Ovary (tissue), 9 donors: ENCODE results near the gene DMRT2. TPM values are rescaled to one million over a fixed set of nuclear protein-coding genes. Genes with fewer than 3 reads are reported as not detected.

Experiments used
- DNase-seq, 5 donors: peaks; one replicate each; pipeline ENCODE4 v3.0.0-alpha.2; 2019 to 2020
- H3K27ac ChIP-seq, 2 donors: fragments of 200-600 bp; one replicate each; pipeline versions ENCODE4 v1.5.1 to v1.8.0; 2019 to 2022
- H3K27me3 ChIP-seq: fragments of 200-600 bp; one replicate; pipeline ENCODE4 v1.8.0; 2022
- H3K36me3 ChIP-seq: fragments of 200-600 bp; sonication (generic); one replicate; pipeline ENCODE4 v1.5.1; 2019
- H3K4me1 ChIP-seq: one replicate; pipeline ENCODE4 v1.8.1; 2013; ENCODE audit warnings: mild to moderate bottlenecking, moderate library complexity; ENCODE audit not compliant: insufficient read depth
- H3K4me3 ChIP-seq: fragments of 200-600 bp; sonication (generic); one replicate; pipeline ENCODE4 v1.5.1; 2017
- H3K9me3 ChIP-seq, 2 donors: fragments of 200-600 bp in 1 of 2; sonication (generic) in 1 of 2; one replicate each; pipeline versions ENCODE4 v1.5.1 to v1.8.1; 2013 to 2019; ENCODE audit warnings: mild to moderate bottlenecking in 1 of 2, moderate library complexity in 1 of 2
- CTCF ChIP-seq, 3 donors: fragments of 450-650 bp in 2 of 3; fragments of 200-600 bp in 1 of 3; IDR thresholded peaks; one replicate each; pipeline versions ENCODE4 v1.5.1 to v1.8.0; 2016 to 2022; ENCODE audit warnings: antibody characterized with exemption in 3 of 3, mild to moderate bottlenecking in 1 of 3
- EP300 ChIP-seq: sonication (generic); formaldehyde crosslinking; IDR thresholded peaks from one replicate; pipeline ENCODE4 v1.6.1; 2017; ENCODE audit warnings: antibody characterized with exemption
- POLR2A ChIP-seq: fragments of 450-650 bp; IDR thresholded peaks from one replicate; pipeline ENCODE4 v1.6.1; 2017; ENCODE audit warnings: antibody characterized with exemption, mild to moderate bottlenecking, moderate library complexity
- WGBS, 3 donors: extraction: QIAGEN DNeasy Blood & Tissue Kit in 1 of 3; methylation state at CpG; one replicate each; pipeline versions ENCODE4 v1.1.5 to v1.1.7; 2013 to 2017; 5-methylcytosine and 5-hydroxymethylcytosine counted together
- intact Hi-C, 4 donors: fragments of 100-400 bp; cut with DNase I; formaldehyde crosslinking; loops; one replicate each; pipeline versions ENCODE4 v1.11.0 to v1.15.1; 2022 to 2023
- polyA plus RNA-seq, 2 donors: library from polyadenylated mRNA; stranded (reverse); fragments of 200-250 nt in 1 of 2; fragments of 350-450 nt in 1 of 2; fragmentation: Illumina TruSeq in 1 of 2; extraction: RNeasy Lipid Tissue Mini Kit (QIAGEN cat#74804) in 1 of 2; gene quantifications; one replicate each; pipeline ENCODE4 v1.2.3, GENCODE V29; 2013 to 2014
- total RNA-seq, 7 donors: library from RNA; depleted of rRNA in 2 of 7; stranded (reverse); fragments of >200 nt in 2 of 7; fragmentation: NEBNext Ultra II Directional in 3 of 7; extraction: Animal tissue kit (Norgen Biotek cat#: 25700) in 3 of 7; gene quantifications; one replicate each; pipeline versions ENCODE4 v1.1.0 to v1.2.4, GENCODE V29; 2016 to 2023
- donor health status: DM: no; HTN: no; CAD: no; lungs with moderate emphysema.
- donor health status: DM: no; HTN: no; CAD: no.
- donor health status: Bipolar disorder and iron deficiency.
- donor health status: DM: yes; HTN: yes; CAD: no.
- donor health status: DM: no; HTN: no; CAD: no.
- donor health status: DM: yes; HTN: yes; CAD: no.

DMRT2 gene
- total and polyA plus RNA-seq, 9 donors, result 0.10 to 0.17 TPM; not detected in 7

- DNase-seq, result no peak
- H3K4me3 ChIP-seq, result no peak overlapping the region
- no peaks in the 10 kb centered on the region for H3K36me3 ChIP-seq
- H3K27ac ChIP-seq, result no peak overlapping the region
- no peaks in the 10 kb centered on the region for H3K9me3 ChIP-seq
- H3K27me3 ChIP-seq, result no peaks in the 10 kb centered on the region
- intact Hi-C loops, result no loop called here
- no peaks in the 10 kb centered on the region for H3K4me1 ChIP-seq
- TF ChIP-seq EP300, result no peak
- no peak for TF ChIP-seq CTCF (IDR thresholded peaks at IDR 0.05)
- TF ChIP-seq POLR2A, result no peak
Measured at GRCh38 chr9:1026219-1026618, 23.9 kb upstream of the DMRT2 start.

GRCh38 chr9:1028501-1029190 lies 21.5 kb upstream of the DMRT2 start:
- Histone ChIP-seq H3K36me3 (no peaks in the 10 kb centered on the region), H3K4me1 (no peaks in the 10 kb centered on the region), H3K9me3 (no peaks in the 10 kb centered on the region), H3K4me3 (no peak overlapping the region), H3K27ac (no peak overlapping the region), H3K27me3 (no peaks in the 10 kb centered on the region)
- 51 to 66% (median 62%) methylated on average over 8 of the region's 8 CpGs for WGBS, 3 donors
- TF ChIP-seq CTCF (IDR thresholded peaks at IDR 0.05) (no peak), POLR2A (no peak), EP300 (no peak)
- intact Hi-C loops, result no loop called here
- DNase-seq, result no peak

- 62 to 70% (median 65%) methylated on average over 14 of the region's 14 CpGs for WGBS, 3 donors
- no peaks in the 10 kb centered on the region for H3K27me3 ChIP-seq
Measured at GRCh38 chr9:1031951-1032601, 18.1 kb upstream of the DMRT2 start.

GRCh38 chr9:1034271-1034670 lies 15.9 kb upstream of the DMRT2 start:
- 4 to 27% (median 8%) methylated on average over 3 of the region's 3 CpGs for WGBS, 3 donors

More at GRCh38 chr9:1031951-1032601, 18.1 kb upstream of the DMRT2 start:
- H3K27ac ChIP-seq, result no peak overlapping the region
- no peak for TF ChIP-seq EP300
- TF ChIP-seq POLR2A, result no peak
- no peak for TF ChIP-seq CTCF (IDR thresholded peaks at IDR 0.05)
- no peak overlapping the region for H3K4me3 ChIP-seq
- H3K36me3 ChIP-seq, result no peaks in the 10 kb centered on the region
- DNase-seq, result no peak
- H3K4me1 ChIP-seq, result no peaks in the 10 kb centered on the region
- H3K9me3 ChIP-seq, result no peaks in the 10 kb centered on the region
- intact Hi-C loops, result no loop called here

More at GRCh38 chr9:1034271-1034670, 15.9 kb upstream of the DMRT2 start:
- Histone ChIP-seq H3K9me3 (no peaks in the 10 kb centered on the region), H3K36me3 (no peaks in the 10 kb centered on the region), H3K27me3 (no peaks in the 10 kb centered on the region), H3K4me3 (no peak overlapping the region), H3K27ac (no peak overlapping the region), H3K4me1 (no peaks in the 10 kb centered on the region)
- intact Hi-C loops, result no loop called here
- DNase-seq, result no peak
- no peak for TF ChIP-seq POLR2A
- TF ChIP-seq EP300, result no peak
- TF ChIP-seq CTCF (IDR thresholded peaks at IDR 0.05), result no peak
